HCT116 (cell line): Measurements from ENCODE around the gene TRDN.

Experiments
- CEBPB ChIP-seq: IDR thresholded peaks from 2 replicates; pipeline ENCODE4 v1.6.1; 2012; ENCODE audit warnings: low read depth
- CTCF ChIP-seq, 3 experiments: fragments of 200-600 bp in 1 of 3; sonication (generic) in 1 of 3; IDR thresholded peaks in 2 of 3; conservative IDR thresholded peaks in 1 of 3; 2 replicates each; pipeline ENCODE4 v1.5.1; 2012 to 2017; ENCODE audit warnings: low read depth in 2 of 3, low read length in 2 of 3, antibody characterized with exemption in 1 of 3, borderline replicate concordance in 1 of 3, control low read depth in 1 of 3, mild to moderate bottlenecking in 1 of 3, mixed read lengths in 1 of 3, mixed run types in 1 of 3, moderate library complexity in 1 of 3; ENCODE audit not compliant: insufficient read depth in 1 of 3
- EZH2 ChIP-seq: fragments of 200-600 bp; sonication (generic); IDR thresholded peaks from 2 replicates; pipeline ENCODE4 v1.6.1; 2017; ENCODE audit warnings: antibody characterized with exemption, mixed run types
- JUND ChIP-seq: IDR thresholded peaks from 2 replicates; pipeline ENCODE4 v1.6.1; 2012
- MAX ChIP-seq: IDR thresholded peaks from 2 replicates; pipeline ENCODE4 v1.6.1; 2012
- POLR2AphosphoS5 ChIP-seq: IDR thresholded peaks from 2 replicates; pipeline ENCODE4 v1.6.1; 2011; ENCODE audit warnings: mild to moderate bottlenecking, low read depth, low read length, moderate library complexity
- REST ChIP-seq: IDR thresholded peaks from 2 replicates; pipeline ENCODE4 v1.6.1; 2012; ENCODE audit warnings: low read depth
- ZFX ChIP-seq: fragments of 450-650 bp; IDR thresholded peaks from 2 replicates; pipeline ENCODE4 v1.6.1; 2017

GRCh38 chr6:123454448-123454847, 182.3 kb downstream of the TRDN start:
- TF ChIP-seq CTCF (IDR thresholded peaks at IDR 0.05 in 2 of 3, conservative IDR thresholded peaks at IDR 0.05 in 1 of 3; ENCODE audit: borderline replicate concordance in 1 of 3, insufficient read depth in 1 of 3, low read depth in 2 of 3, low read length in 2 of 3) (no peak), JUND (no peak), ZFX (no peak), REST (no peak), CEBPB (no peak), MAX (no peak), EZH2 (no peak), POLR2AphosphoS5 (no peak)
